ENCODE measurements around the gene IL17RC.

IL17RC gene

GRCh38 chr3:9946112-9947024, 29.5 kb downstream of the IL17RC start:
- peaks cover 6% of the 10 kb centered on the region for H3K36me3 ChIP-seq (replicated peaks; ENCODE audit: low read depth, low read length)
- H3K79me2 ChIP-seq (ENCODE audit: low read length): no peaks in the 10 kb centered on the region
- H3K27me3 ChIP-seq (ENCODE audit: low read depth, low read length): no peaks in the 10 kb centered on the region
- H4K20me1 ChIP-seq (ENCODE audit: insufficient read depth, low read length): no peaks in the 10 kb centered on the region
- H3K4me1 ChIP-seq (ENCODE audit: low read length): peaks cover 8% of the 10 kb centered on the region
- H3K27ac ChIP-seq (ENCODE audit: low read length): no peak overlapping the region
- no peak overlapping the region for H3K9ac ChIP-seq (ENCODE audit: low read length)
- TF ChIP-seq CTCF (IDR thresholded peaks at IDR 0.05; ENCODE audit: low read depth, low read length): no peak
- no peak for TF ChIP-seq EZH2phosphoT487 (IDR thresholded peaks at IDR 0.05; ENCODE audit: low read depth)
- no peak overlapping the region for H3K4me3 ChIP-seq (ENCODE audit: low read length)
- H3K4me2 ChIP-seq (ENCODE audit: low read length): no peak overlapping the region
- H3K9me3 ChIP-seq (ENCODE audit: insufficient read depth, low read length): no peaks in the 10 kb centered on the region
- no peak overlapping the region for H2AFZ ChIP-seq (ENCODE audit: low read depth, low read length)

- H3K9me3 ChIP-seq (ENCODE audit: insufficient read depth, low read length): no peaks in the 10 kb centered on the region
- H3K9ac ChIP-seq (ENCODE audit: low read length): no peak overlapping the region
- H3K4me3 ChIP-seq (ENCODE audit: low read length): no peak overlapping the region
- peaks cover 6% of the 10 kb centered on the region for H3K36me3 ChIP-seq (replicated peaks; ENCODE audit: low read depth, low read length)
- no peak overlapping the region for H2AFZ ChIP-seq (ENCODE audit: low read depth, low read length)
- H3K27ac ChIP-seq (ENCODE audit: low read length): no peak overlapping the region
- H3K4me2 ChIP-seq (ENCODE audit: low read length): no peak overlapping the region
- TF ChIP-seq CTCF (IDR thresholded peaks at IDR 0.05; ENCODE audit: low read depth, low read length) (no peak), EZH2phosphoT487 (IDR thresholded peaks at IDR 0.05; ENCODE audit: low read depth) (no peak)
- no peaks in the 10 kb centered on the region for H4K20me1 ChIP-seq (ENCODE audit: insufficient read depth, low read length)
- no peaks in the 10 kb centered on the region for H3K79me2 ChIP-seq (ENCODE audit: low read length)
- H3K27me3 ChIP-seq (ENCODE audit: low read depth, low read length): no peaks in the 10 kb centered on the region
- peaks cover 12% of the 10 kb centered on the region for H3K4me1 ChIP-seq (ENCODE audit: low read length)
Observed at GRCh38 chr3:9947025-9947995, 30.4 kb downstream of the IL17RC start.

GRCh38 chr3:9948586-9948985, 31.7 kb downstream of the IL17RC start:
- H2AFZ ChIP-seq (ENCODE audit: low read depth, low read length): no peak overlapping the region
- peaks cover 12% of the 10 kb centered on the region for H3K4me1 ChIP-seq (ENCODE audit: low read length)
- H3K79me2 ChIP-seq (ENCODE audit: low read length): no peaks in the 10 kb centered on the region
- H4K20me1 ChIP-seq (ENCODE audit: insufficient read depth, low read length): no peaks in the 10 kb centered on the region
- no peak overlapping the region for H3K9ac ChIP-seq (ENCODE audit: low read length)
- no peak overlapping the region for H3K4me3 ChIP-seq (ENCODE audit: low read length)
- H3K27ac ChIP-seq (ENCODE audit: low read length): no peak overlapping the region
- TF ChIP-seq CTCF (IDR thresholded peaks at IDR 0.05; ENCODE audit: low read depth, low read length) (no peak), EZH2phosphoT487 (IDR thresholded peaks at IDR 0.05; ENCODE audit: low read depth) (no peak)
- peaks cover 6% of the 10 kb centered on the region for H3K36me3 ChIP-seq (replicated peaks; ENCODE audit: low read depth, low read length)
- no peaks in the 10 kb centered on the region for H3K27me3 ChIP-seq (ENCODE audit: low read depth, low read length)
- H3K4me2 ChIP-seq (ENCODE audit: low read length): no peak overlapping the region
- H3K9me3 ChIP-seq (ENCODE audit: insufficient read depth, low read length): no peaks in the 10 kb centered on the region

- Histone ChIP-seq H3K79me2 (ENCODE audit: low read length) (no peaks in the 10 kb centered on the region), H3K4me3 (ENCODE audit: low read length) (no peak overlapping the region), H3K4me1 (ENCODE audit: low read length) (peaks cover 12% of the 10 kb centered on the region), H3K9ac (ENCODE audit: low read length) (no peak overlapping the region), H3K27ac (ENCODE audit: low read length) (no peak overlapping the region), H3K27me3 (ENCODE audit: low read depth, low read length) (no peaks in the 10 kb centered on the region), H2AFZ (ENCODE audit: low read depth, low read length) (no peak overlapping the region), H4K20me1 (ENCODE audit: insufficient read depth, low read length) (no peaks in the 10 kb centered on the region), H3K9me3 (ENCODE audit: insufficient read depth, low read length) (no peaks in the 10 kb centered on the region), H3K36me3 (replicated peaks; ENCODE audit: low read depth, low read length) (peaks cover 6% of the 10 kb centered on the region), H3K4me2 (ENCODE audit: low read length) (no peak overlapping the region)
- TF ChIP-seq EZH2phosphoT487 (IDR thresholded peaks at IDR 0.05; ENCODE audit: low read depth) (no peak), CTCF (IDR thresholded peaks at IDR 0.05; ENCODE audit: low read depth, low read length) (no peak)
Observed at GRCh38 chr3:9949115-9949514, 32.2 kb downstream of the IL17RC start.
